Stimulated activated CD4-positive, alpha-beta T cell treated with anti-CD3 and anti-CD28 coated beads, Interleukin-12 subunit alpha, Interleukin-12 subunit beta, amount 100 ng/mL, for 4 hours (primary cell): ENCODE measurements around the gene DNAAF2.
"Not testable (repeated sequence)": the region's sequence is repeated elsewhere in the genome, so short reads cannot be mapped to it uniquely, and the experiment has no call there.

ENCODE experiments used
- DNase-seq: peaks from one replicate; pipeline ENCODE4 v3.0.0-alpha.2; 2020

DNAAF2 gene

DNA sequence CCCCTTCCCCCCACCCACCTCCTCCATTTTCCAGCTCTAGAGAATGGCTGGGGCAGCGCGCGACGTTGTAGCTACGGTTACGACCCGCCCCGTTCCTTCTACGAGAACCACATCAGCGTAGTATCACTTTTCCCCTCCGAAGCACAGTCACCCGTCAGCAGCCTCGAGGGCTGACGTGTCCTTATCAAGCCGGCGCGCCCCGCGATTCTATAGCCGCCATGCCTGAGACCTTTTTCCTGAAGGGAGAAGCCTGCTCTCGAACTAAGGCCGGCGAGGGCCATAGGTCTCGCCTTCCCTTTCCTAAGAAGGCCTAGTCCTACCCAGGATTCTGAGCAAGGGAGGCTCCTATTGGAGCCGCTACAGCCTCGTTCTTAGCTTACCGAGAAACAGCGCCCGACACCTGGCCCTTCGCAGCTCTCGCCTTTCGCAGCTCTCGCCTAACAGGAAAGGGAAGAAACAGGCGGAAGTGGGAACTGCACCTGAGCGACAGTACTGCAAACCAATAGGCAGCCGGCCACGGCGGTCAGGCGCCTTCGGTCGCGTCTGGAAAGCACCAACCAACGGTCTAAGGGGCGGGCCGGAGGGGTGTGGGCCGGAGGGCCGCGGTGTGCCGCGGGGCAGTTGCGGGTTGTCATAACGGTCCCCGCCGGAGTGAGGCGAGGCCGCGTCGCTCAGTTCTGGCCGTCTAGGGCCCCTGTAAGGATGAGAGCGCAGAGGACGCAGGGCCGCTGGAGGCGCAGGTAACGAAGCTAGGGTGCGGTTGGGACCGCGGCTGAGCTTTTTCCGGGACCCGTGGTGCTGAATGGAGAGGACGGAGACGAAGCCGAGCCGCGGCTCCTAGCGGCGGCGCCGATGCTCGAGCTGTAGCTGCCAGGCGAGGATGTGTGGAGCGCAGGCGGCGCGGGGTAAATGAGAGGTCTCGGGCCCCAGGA is 14.6 kb downstream of the DNAAF2 start, which contains the start of the genes MGAT2 and RPL36AL:
MGAT2 (plus strand) TSS at position 618 of the 932 bp plus-strand sequence. CDS start 470 bp downstream, outside the sequence.
RPL36AL (minus strand) TSS at position 445 of the 932 bp plus-strand sequence. CDS start 1,522 bp downstream, outside the sequence.
- DNase-seq = peak; percentile 90

DNA sequence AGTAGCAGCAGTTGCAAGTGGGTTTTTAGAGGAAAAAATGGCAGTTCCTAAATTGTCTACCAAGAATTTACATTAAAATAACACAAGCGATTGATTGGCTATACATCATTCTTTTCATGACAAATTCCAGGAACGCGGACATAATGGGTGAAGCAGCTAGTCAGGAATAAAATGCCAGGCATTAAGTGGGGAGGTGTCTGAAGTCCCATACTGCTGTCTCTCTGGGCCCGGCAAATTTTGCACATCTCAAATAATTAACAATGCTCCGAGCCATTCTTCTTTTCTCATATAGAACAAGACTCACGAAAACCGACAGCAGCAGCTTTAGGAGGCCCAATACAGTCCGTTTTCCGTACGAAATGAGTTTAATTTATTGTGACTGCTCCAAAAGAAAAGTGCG is 15.3 kb downstream of the DNAAF2 start:
- DNase-seq = no peak

DNA sequence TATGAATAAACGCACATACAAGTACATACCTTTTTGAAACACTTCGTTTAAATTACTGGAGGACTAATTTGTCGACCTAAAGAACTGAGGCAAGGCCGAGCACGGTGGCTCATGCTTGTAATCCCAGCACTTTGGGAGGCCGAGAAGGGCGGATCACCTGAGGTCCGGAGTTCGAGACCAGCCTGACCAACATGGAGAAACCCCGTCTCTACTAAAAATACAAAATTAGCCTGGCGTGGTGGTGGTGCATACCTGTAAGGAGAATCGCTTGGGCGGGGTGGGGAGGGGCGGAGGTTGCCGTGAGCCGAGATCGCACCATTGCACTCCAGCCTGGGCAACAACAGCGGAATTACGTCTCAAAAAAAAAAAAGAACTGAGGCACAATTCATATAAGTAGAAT is 15.8 kb downstream of the DNAAF2 start:
- not testable (repeated sequence) for DNase-seq

DNA sequence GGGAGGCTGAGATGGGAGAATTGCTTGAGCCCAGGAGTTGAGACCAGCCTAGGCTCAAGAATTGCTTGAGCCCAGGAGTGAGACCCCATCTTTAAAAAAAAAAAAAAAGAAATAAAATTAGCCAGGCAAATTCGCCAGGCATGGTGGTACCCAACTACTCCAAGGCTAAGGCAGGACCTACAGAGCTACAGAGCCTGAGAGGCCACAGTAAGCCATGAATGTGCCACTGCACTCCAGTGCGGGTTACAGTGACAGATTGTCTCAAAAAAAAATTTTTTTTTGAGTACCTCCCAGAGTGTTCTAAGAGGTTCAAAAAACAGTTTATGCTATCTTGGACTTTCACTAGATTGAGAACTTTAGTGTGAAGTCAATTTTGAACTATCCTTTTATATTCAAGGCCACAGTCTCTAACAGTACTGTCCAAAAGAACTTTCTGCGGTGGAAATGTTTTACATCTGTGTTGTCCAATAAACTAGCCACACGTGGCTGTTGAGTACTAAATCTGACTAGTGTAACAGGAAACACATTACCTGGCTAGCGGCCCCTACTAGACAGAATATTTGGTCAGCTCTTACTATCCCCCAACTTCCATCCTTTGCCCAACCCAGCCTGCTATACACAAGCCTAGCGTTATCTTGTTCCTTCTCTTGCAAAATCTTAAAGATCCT is 17.1 kb downstream of the DNAAF2 start:
- DNase-seq = no peak

DNA sequence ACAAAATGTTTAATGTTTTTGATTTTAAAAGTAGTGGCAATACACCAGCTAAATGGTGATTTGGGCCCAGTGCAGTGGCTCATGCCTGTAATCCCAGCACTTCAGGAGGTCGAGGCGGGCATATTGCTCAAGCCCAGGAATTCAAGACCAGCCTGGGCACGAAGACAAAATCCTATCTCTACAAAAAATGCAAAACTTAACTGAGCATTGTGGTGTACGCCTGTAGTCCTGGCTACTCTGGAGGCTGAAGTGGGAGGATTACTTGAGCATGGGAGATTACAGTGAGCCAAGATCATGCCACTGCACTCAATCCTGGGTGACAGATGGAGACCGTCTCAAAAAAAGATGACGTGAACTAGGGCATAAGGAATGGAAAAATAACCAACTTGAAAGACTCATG is 19.3 kb downstream of the DNAAF2 start:
- no peak for DNase-seq

DNA sequence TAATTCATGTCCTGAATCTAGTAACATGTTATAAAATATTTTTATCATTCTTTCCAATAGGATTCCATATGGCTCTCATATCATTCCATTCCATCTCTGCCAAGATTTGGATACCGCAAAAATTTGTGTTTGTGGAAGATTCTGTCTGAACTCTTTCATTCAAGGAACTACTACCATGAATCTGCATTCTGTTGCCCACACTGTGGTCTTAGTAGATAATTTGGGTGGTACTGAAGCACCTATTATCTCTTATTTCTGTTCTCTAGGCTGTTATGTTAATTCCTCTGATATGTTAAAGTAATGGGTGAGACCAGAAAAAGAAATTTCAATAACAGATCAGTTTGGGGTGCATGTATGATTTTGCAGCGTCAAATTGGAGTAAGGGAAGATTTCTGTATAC is 20.8 kb downstream of the DNAAF2 start:
- DNase-seq = no peak

DNA sequence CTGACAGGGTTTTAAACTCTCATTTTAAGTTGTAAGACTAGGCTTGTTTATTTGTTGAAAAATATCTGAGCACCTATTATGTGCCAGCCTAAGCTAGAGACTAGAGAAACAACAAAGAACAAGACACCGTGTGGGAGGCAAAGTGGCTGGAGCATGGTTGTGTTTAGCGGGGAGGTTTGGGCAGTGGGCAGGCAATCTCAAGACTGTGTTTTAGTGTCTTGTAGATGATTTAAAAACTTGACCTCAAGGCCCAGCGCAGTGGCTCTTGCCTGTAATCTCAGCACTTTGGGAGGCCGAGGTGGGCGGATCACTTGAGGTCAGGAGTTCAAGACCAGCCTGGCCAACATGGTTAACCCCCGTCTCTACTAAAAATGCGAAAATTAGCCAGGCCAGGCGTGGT is 22.4 kb downstream of the DNAAF2 start:
- DNase-seq = no peak

DNA sequence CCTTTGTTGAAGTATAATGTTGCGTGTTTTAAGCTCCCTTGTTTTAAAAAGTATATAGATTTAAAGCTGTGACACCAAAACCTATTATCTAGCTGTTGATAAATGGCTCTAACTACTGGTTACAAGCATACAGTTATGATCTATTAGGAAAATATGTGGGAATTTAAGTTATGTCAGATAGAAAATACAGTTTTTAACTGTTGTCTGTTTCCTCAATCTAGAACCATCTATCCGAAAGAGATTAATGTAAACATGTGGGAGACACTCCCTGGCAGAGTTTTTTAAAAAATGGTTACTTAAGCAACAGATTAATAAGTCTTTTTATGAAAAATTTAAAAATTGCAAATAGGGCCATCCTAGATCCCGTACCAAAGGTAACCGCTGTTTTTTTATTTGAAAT is 22.8 kb downstream of the DNAAF2 start:
- DNase-seq = no peak

DNA sequence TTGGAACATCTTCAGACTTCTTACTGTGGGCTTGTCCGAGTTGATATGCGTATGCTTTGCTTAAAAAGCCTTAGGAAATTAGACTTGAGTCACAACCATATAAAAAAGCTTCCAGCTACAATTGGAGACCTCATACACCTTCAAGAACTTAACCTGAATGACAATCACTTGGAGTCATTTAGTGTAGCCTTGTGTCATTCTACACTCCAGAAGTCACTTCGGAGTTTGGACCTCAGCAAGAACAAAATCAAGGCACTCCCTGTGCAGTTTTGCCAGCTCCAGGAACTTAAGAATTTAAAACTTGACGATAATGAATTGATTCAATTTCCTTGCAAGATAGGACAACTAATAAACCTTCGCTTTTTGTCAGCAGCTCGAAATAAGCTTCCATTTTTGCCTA is 27.5 kb downstream of the DNAAF2 start:
- DNase-seq = no peak

DNA sequence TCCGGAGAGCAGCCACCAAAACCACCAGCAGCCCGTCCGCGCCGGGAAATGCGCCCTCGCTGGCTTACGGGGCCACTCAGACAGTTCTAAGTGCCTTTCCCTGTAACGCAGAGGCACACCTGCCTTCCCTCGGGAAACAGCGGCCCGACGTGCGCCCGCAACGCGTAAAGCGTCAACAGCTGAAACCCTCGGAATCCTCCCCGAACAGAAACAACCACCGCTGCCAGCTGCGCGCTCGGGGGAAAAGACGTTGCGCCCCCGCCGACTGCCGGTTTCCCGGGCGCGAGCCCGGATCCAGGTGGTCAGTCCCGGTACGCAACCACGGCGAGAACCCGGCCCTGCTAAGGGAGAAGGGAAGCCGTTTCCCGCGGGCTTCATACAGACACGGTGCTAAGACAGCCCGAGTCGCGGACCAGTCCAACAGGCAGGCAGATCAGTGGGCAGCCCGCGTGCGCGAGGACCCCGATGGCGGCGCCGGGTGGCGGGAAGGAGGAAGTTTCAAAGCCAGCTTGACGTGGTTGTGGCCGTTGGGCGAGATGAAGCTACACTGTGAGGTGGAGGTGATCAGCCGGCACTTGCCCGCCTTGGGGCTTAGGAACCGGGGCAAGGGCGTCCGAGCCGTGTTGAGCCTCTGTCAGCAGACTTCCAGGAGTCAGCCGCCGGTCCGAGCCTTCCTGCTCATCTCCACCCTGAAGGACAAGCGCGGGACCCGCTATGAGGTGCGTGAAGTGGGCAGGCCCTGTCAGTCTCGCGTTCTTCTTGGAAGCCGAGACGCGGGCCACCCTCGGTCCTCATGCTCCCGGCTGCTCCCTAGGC is 36.4 kb downstream of the DNAAF2 start, which contains the start of gene LRR1:
LRR1 (plus strand) TSS at position 456 of the 816 bp plus-strand sequence; CDS start at position 537, 81 bp downstream.
- DNase-seq = peak; percentile 83

DNA sequence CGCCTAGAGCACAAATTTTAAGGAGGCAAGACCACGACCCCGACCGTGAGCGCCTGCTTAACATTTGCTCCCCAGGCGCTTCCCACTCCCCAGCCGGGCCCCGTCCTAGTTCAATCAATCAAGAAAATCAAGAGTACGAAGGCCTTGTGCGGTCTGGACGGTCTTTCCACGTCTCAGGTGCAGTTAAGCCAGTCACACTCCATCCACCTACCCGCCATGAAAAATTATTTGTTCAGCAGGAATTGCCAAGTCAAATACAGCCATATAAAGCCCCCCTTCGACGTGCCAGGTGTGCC is 36.9 kb downstream of the DNAAF2 start:
- no peak for DNase-seq

DNA sequence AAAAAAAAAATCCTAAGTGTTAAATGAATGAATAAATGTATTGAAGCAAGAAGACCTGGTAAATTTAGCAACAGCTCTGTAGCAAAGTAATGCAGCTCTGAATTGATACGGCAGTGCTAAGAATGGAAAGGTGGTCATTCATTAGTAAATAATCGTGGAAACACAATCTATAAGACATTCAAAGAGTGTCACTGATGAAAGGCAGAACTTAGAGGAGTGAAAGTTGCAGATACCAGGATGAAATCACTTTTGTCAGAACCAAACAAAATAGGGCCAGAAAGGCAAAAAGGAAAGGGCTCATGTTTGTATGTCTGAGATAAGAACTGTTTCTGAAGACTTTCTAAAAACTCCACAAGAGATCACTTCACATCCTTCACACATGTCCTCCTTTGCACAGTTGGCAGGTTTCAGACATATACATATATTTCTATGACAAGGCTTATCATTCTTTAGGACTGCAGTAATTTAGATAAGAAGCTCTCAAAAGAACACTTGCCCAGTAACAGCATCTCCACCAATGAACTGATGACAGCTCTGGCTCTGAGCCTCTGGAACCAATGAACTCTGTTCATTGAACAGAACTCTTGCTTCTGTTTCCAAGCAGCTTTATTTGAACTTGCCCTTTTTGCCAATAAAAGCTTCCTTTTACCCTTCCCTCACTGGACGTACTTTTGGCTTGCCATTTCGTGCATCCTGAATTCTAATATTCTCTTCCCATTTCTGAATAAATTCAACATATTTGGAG is 40.5 kb downstream of the DNAAF2 start:
- no peak for DNase-seq

DNA sequence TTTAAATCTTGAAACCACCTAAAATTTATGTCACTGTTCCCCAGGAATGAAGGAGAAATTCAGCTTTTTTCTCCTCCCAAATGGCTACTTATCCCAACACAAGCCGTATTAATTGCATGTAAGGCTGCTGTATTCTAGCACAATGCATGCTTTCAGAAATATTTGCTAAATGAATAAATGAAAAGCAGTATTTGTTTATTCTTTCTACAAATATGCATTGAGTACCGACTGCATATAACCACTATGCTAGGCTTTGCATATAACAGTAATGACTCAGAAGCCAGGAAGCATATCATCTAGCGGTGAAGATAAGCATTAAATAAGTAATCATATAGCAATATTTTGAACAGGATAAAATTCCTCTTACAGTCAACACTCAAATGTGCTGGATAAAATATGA is 42.0 kb downstream of the DNAAF2 start:
- DNase-seq = no peak

DNA sequence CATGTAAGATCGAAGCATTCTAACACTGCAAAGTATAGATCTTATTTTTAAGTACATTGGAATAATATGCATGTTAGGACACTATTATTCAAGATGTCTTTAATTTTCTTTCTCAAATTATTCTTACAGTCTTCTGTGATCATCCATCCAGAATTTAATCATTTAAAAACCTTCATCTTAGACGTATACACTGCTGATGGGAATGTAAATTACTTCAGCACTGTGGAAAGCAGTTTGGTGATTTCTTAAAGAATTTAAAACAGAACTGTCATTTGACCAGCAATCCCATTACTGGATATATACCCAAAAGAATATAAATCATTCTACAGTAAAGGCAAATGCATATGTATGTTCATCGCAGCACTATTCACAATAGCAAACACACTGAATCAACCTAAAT is 45.7 kb downstream of the DNAAF2 start:
- DNase-seq = no peak

DNA sequence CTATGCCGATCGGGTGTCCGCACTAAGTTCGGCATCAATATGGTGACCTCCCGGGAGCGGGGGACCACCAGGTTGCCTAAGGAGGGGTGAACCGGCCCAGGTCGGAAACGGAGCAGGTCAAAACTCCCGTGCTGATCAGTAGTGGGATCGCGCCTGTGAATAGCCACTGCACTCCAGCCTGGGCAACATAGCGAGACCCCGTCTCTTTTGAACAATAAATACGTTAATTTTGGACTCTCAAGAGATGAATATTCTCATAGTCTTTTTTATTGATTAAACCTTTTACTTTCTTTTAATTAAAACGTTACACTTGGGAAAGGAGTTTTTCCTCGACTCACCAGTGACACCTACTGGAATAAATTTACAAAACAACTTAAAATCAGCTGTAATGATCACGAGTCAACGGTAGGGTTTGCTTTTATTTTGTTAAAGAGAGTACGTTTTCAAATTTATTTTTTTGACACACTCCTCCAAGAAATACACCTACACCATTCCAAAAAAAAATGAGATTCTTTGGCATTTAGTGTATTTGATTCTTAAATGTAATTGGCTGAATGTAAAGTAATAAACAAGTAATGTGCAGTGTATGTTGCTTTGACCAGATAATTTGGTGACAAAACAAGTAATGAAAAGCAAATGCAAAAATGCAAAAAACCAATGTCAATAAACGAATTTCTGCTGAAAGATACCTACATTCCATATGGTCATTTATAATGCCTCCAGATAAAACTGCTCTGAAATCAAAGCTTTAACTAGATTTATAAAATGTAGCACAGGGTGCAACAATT is 48.2 kb downstream of the DNAAF2 start:
- peak; percentile 57 for DNase-seq

DNA sequence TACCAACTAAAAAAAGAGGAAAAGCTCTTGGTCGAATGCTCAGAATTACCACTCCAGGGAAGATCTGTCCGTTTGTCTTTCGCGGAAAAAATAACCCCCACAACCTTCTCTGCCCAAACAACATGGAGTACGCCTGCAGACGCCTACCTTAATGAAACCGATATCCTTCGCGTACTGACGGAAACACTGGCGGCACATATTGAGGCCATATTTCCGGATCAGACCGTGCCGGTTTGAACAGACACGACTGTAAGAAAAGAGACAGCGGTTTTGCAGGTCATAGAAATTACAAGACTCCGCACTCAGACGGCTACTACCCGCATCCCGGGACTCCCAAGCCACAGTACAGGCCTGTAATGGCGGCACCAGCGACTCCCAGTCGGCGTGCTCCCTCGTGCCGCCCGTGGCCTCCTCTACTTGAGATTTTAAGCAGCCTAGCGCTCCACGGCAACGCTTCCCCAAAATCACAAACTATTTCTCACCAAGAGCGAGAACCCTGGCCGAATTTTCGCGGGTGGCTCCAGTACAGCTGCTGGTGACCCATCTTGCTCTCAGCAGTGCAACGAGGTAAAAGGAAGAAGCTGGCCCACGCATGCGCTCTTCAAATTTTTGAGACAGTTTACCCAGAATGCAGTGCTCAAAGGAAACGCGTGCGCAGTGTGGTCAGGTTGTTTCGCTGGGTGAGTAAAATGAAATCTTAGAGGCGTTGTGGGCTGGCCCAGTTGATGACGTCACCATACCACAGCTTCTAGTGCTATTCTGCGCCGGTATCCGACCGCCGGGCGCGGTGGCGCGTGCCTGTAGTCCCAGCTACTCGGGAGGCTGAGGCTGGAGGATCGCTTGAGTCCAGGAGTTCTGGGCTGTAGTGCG is 49.0 kb downstream of the DNAAF2 start, which contains the start of gene RPS29:
RPS29 (minus strand) TSS at position 578 of the 870 bp plus-strand sequence; CDS start at position 544, 34 bp downstream.
- peak; percentile 96 for DNase-seq

DNA sequence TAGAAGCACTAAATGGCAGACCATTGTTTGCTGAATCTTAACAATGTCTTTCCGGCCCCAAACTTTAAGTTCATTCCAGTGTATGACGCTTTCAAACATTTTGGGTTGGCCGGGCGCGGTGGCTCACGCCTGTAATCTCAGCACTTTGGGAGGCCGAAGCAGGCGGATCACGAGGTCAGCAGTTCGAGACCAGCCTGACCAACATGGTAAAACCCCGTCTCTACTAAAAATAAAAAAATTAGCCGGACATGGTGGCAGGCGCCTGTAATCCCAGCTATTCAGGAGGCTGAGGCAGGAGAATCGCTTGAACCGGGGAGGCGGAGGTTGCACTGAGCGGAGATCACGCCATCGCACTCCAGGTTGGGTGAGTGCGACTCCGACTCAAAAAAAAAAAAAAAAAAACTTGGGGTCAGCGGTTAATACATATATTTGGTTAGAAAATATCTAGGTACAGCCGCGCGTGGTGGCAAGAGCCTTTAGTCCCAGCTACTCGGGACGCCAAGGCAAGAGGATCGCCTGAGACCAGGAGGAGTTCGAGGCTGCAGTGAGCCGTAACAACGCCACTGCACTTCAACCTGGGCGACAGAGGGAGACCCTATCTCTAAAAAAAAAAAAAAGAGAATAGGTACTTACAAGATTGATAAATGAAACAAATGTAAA is 49.9 kb downstream of the DNAAF2 start:
- DNase-seq = not testable (repeated sequence)

DNA sequence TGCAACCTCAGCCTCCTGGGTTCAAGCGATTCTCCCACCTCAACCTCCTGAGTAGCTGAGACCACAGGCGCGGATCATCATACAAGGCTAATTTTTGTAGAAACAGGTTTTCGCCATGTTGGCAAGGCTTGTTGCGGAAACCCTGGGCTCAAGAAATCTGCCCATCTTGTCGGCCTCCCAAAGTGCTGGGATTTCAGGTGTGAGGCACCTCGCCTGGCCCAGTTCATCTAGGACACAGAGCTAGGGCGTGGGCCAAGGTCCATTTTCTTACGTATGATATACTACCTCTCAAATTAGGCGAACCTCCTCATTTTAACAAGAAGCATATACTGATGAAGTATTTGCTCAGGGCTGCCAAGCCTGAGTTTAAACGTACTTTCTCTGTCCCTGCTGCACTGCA is 51.0 kb downstream of the DNAAF2 start:
- DNase-seq = no peak

DNA sequence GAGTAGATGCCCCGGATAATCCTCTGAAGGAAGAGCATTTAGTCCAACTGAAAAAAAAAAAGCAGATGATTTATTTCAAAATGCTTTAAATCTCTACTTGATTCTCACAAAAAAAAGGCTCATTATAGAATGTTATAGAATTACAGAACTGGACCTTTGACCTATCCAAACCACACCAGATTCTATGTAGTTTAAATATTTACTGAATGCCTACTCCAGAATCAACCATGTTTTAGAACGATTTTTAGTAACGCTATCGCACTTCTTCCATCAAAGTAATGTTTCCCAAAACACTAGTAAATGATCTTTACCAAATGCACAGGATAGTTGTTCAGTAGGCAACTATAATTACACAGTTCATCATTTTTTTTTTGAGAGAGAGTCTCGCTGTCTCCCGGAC is 51.4 kb downstream of the DNAAF2 start:
- no peak for DNase-seq
